Measurements from ENCODE around the gene BSG.

The BSG gene

DNA sequence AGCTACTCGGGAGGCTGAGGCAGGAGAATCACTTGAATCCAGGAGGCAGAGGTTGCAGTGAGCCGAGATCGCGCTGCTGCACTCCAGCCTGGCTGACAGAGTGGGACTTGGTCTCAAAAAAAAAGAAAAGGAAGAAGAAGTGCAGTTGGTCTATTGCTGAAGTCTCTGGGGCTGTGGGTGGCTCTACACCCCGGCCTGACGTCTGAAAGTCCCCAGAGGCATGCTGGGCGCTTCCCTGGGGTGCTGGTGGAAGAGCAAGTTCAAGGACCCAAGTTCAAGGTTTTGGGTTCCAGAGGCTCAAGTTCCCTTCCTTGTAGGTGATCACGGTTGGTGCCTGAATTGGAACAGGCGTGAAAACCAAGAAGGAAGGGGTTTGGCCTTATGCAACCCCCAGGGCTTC lies 21.1 kb downstream of the BSG start:
- Histone ChIP-seq H3K9me3 (ENCODE audit: insufficient read depth, low read depth, low read length) (no peaks in the 10 kb centered on the region), H4K20me1 (ENCODE audit: insufficient read depth, low read length, poor library complexity, severe bottlenecking) (no peaks in the 10 kb centered on the region), H3K4me1 (ENCODE audit: insufficient read depth, low read length, poor library complexity, severe bottlenecking) (peaks cover 2% of the 10 kb centered on the region), H2AFZ (ENCODE audit: low read length) (no peak overlapping the region), H3K4me2 (ENCODE audit: low read depth, low read length, poor library complexity, severe bottlenecking) (no peak overlapping the region), H3K79me2 (ENCODE audit: insufficient read depth, low read length) (no peaks in the 10 kb centered on the region), H3K9ac (ENCODE audit: low read depth, low read length, poor library complexity, severe bottlenecking) (no peak overlapping the region), H3K36me3 (ENCODE audit: insufficient read depth, low read length) (no peaks in the 10 kb centered on the region), H3F3A (ENCODE audit: low read depth) (no peaks in the 10 kb centered on the region), H3K9me2 (replicated peaks; ENCODE audit: low read depth, low read length) (no peaks in the 10 kb centered on the region), H3K4me3 (ENCODE audit: low read length, poor library complexity, severe bottlenecking) (no peak overlapping the region), H3K27me3 (ENCODE audit: insufficient read depth, low read length, poor library complexity, severe bottlenecking) (no peaks in the 10 kb centered on the region)
- TF ChIP-seq EZH2phosphoT487 (IDR thresholded peaks at IDR 0.05; ENCODE audit: borderline replicate concordance): no peak
- TF ChIP-seq, protein P1, sequence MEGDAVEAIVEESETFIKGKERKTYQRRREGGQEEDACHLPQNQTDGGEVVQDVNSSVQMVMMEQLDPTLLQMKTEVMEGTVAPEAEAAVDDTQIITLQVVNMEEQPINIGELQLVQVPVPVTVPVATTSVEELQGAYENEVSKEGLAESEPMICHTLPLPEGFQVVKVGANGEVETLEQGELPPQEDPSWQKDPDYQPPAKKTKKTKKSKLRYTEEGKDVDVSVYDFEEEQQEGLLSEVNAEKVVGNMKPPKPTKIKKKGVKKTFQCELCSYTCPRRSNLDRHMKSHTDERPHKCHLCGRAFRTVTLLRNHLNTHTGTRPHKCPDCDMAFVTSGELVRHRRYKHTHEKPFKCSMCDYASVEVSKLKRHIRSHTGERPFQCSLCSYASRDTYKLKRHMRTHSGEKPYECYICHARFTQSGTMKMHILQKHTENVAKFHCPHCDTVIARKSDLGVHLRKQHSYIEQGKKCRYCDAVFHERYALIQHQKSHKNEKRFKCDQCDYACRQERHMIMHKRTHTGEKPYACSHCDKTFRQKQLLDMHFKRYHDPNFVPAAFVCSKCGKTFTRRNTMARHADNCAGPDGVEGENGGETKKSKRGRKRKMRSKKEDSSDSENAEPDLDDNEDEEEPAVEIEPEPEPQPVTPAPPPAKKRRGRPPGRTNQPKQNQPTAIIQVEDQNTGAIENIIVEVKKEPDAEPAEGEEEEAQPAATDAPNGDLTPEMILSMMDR (conservative IDR thresholded peaks at IDR 0.05; ENCODE audit: low read length): no peak

DNA sequence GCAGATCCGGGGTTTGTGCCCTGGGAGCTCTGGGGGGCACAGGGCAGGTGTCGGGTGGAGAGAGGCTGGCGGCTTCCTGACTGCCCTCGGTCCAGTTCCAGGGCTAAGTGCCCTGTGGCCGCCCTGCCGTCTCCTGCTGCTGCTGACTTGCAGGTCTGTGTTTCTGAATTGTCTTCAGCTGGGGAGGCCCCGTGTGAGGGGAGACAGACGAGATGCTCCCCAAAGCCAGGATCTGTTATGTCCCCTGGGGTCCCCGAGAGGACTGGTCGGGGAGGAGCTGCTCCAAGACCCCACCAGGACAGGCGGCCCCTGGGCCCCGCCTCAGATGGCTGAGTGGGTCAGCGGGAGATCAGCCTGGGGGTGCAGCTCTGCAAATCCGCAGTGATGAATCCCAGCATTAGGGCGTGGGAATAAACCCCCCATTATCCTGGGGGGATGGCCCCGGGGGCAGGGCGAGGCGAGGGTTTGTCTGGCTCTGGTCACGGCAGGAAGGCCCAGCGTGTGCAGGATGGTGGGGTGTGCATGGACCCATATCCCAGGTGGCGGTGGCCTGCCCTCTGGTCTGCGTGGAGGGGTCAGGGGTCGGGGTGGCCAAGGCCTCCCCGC lies 22.0 kb downstream of the BSG start:
- H2AFZ ChIP-seq (ENCODE audit: low read length): no peak overlapping the region
- no peaks in the 10 kb centered on the region for H3K36me3 ChIP-seq (ENCODE audit: insufficient read depth, low read length)
- no peak overlapping the region for H3K9ac ChIP-seq (ENCODE audit: low read depth, low read length, poor library complexity, severe bottlenecking)
- H4K20me1 ChIP-seq (ENCODE audit: insufficient read depth, low read length, poor library complexity, severe bottlenecking): no peaks in the 10 kb centered on the region
- H3K9me3 ChIP-seq (ENCODE audit: insufficient read depth, low read depth, low read length): no peaks in the 10 kb centered on the region
- H3K79me2 ChIP-seq (ENCODE audit: insufficient read depth, low read length): no peaks in the 10 kb centered on the region
- no peaks in the 10 kb centered on the region for H3K4me1 ChIP-seq (ENCODE audit: insufficient read depth, low read length, poor library complexity, severe bottlenecking)
- no peak overlapping the region for H3K4me2 ChIP-seq (ENCODE audit: low read depth, low read length, poor library complexity, severe bottlenecking)
- H3K9me2 ChIP-seq (replicated peaks; ENCODE audit: low read depth, low read length): no peaks in the 10 kb centered on the region
- TF ChIP-seq EZH2phosphoT487 (IDR thresholded peaks at IDR 0.05; ENCODE audit: borderline replicate concordance): no peak
- TF ChIP-seq, protein P1 (conservative IDR thresholded peaks at IDR 0.05; ENCODE audit: low read length): no peak
- no peaks in the 10 kb centered on the region for H3F3A ChIP-seq (ENCODE audit: low read depth)
- no peak overlapping the region for H3K4me3 ChIP-seq (ENCODE audit: low read length, poor library complexity, severe bottlenecking)
- H3K27me3 ChIP-seq (ENCODE audit: insufficient read depth, low read length, poor library complexity, severe bottlenecking): no peaks in the 10 kb centered on the region

DNA sequence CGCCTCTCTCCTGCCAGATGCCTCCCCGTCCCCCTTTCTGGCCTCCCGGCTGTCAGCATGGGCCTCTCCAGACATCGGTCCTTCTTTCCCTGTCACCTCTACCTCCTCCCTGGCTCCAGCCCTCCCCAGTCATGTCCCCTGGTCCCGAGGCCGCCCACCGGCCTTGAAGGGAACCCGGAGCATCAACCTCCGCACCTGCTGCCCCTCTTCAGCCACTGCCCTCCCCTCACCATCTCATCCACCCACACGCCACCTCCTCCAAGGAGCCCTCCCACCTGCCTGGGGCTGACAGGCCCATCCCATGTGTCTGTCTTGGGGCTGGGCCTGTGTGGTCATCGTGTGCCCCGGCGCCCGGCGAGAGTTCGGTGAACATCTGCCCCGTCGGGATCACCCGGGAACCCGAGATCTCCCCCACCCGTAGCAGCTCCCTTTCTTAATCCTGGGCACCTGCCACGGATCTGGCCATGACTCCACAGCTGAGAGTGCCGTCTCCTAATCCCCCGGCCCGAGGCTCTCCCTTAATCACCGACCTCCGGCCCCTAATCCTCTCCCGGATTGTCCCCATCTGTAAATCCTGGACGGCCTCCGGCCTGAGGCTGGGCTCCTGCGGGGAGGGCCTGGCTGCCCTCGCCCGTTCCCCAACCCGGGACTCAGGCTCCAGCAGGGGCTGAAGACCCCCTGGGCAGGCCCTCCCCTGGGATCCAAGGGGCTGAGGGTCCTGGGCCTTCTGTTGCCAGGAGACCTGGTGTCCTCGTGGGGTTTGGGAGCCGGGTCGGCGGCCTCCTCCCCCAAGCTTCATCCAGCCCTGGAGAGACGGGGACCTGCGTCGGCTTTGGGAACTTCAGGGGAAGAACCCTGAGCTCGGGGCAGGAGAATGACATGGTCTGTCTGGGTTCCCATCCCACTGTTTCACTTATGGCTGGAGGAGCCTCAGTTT lies 23.2 kb downstream of the BSG start:
- no peak for TF ChIP-seq EZH2phosphoT487 (IDR thresholded peaks at IDR 0.05; ENCODE audit: borderline replicate concordance)
- TF ChIP-seq, protein P1 (conservative IDR thresholded peaks at IDR 0.05; ENCODE audit: low read length): no peak
- H3K27me3 ChIP-seq (ENCODE audit: insufficient read depth, low read length, poor library complexity, severe bottlenecking): no peaks in the 10 kb centered on the region
- H2AFZ ChIP-seq (ENCODE audit: low read length): no peak overlapping the region
- H3K4me2 ChIP-seq (ENCODE audit: low read depth, low read length, poor library complexity, severe bottlenecking): no peak overlapping the region
- no peaks in the 10 kb centered on the region for H3K4me1 ChIP-seq (ENCODE audit: insufficient read depth, low read length, poor library complexity, severe bottlenecking)
- no peaks in the 10 kb centered on the region for H3K79me2 ChIP-seq (ENCODE audit: insufficient read depth, low read length)
- no peaks in the 10 kb centered on the region for H3F3A ChIP-seq (ENCODE audit: low read depth)
- no peaks in the 10 kb centered on the region for H3K36me3 ChIP-seq (ENCODE audit: insufficient read depth, low read length)
- H3K9me3 ChIP-seq (ENCODE audit: insufficient read depth, low read depth, low read length): no peaks in the 10 kb centered on the region
- H3K9ac ChIP-seq (ENCODE audit: low read depth, low read length, poor library complexity, severe bottlenecking): no peak overlapping the region
- H3K4me3 ChIP-seq (ENCODE audit: low read length, poor library complexity, severe bottlenecking): no peak overlapping the region
- no peaks in the 10 kb centered on the region for H3K9me2 ChIP-seq (replicated peaks; ENCODE audit: low read depth, low read length)
- no peaks in the 10 kb centered on the region for H4K20me1 ChIP-seq (ENCODE audit: insufficient read depth, low read length, poor library complexity, severe bottlenecking)

Measured in Loucy (cell line).